OCI-LY1 (cell line): ENCODE data around the gene TUBGCP2.
"Not testable (repeated sequence)": the region's sequence is repeated elsewhere in the genome, so short reads cannot be mapped to it uniquely, and the experiment has no call there.

Experiments
- H2AFZ ChIP-seq: fragments of 200-600 bp; sonication (generic), shearing (Covaris generic); 2 replicates; pipeline ENCODE4 v1.6.0; 2014; ENCODE audit warnings: antibody characterized with exemption, mild to moderate bottlenecking, low read length
- H3F3A ChIP-seq: fragments of 200-600 bp; sonication (generic), shearing (Covaris generic); 2 replicates; pipeline ENCODE4 v1.6.0; 2014; ENCODE audit warnings: mild to moderate bottlenecking, antibody characterized with exemption, low read length, moderate library complexity; ENCODE audit not compliant: insufficient read depth
- H3K27ac ChIP-seq: fragments of 200-600 bp; sonication (generic); 2 replicates; pipeline ENCODE4 v1.5.1; 2014; ENCODE audit warnings: low read length, mixed run types, mild to moderate bottlenecking, low read depth; ENCODE audit not compliant: poor library complexity, severe bottlenecking
- H3K27me3 ChIP-seq: fragments of 200-600 bp; sonication (generic); 2 replicates; pipeline ENCODE4 v1.6.0; 2014; ENCODE audit warnings: antibody characterized with exemption, mild to moderate bottlenecking, low read length, moderate library complexity; ENCODE audit not compliant: insufficient read depth
- H3K36me3 ChIP-seq: fragments of 200-600 bp; sonication (generic); 2 replicates; pipeline ENCODE4 v1.6.1; 2014; ENCODE audit warnings: mild to moderate bottlenecking, antibody characterized with exemption, low read length, moderate library complexity, mixed read lengths; ENCODE audit not compliant: insufficient read depth
- H3K4me1 ChIP-seq: fragments of 200-600 bp; sonication (generic); 2 replicates; pipeline ENCODE4 v1.5.1; 2014; ENCODE audit warnings: mild to moderate bottlenecking, low read length, moderate library complexity; ENCODE audit not compliant: insufficient read depth, severe bottlenecking
- H3K4me2 ChIP-seq: fragments of 200-600 bp; sonication (generic), shearing (Covaris generic); 2 replicates; pipeline ENCODE4 v1.6.1; 2014; ENCODE audit warnings: low read length
- H3K4me3 ChIP-seq: fragments of 200-600 bp; sonication (generic); 2 replicates; pipeline ENCODE4 v1.5.1; 2014; ENCODE audit warnings: low read length, low read depth, mild to moderate bottlenecking, mixed read lengths; ENCODE audit not compliant: poor library complexity, severe bottlenecking
- H3K79me2 ChIP-seq: fragments of 200-600 bp; shearing (Covaris generic); 2 replicates; pipeline ENCODE4 v1.6.1; 2016; ENCODE audit warnings: mixed run types, low read length, mixed read lengths; ENCODE audit not compliant: insufficient read depth
- H3K9ac ChIP-seq: fragments of 200-600 bp; sonication (generic), shearing (Covaris generic); 2 replicates; pipeline ENCODE4 v1.6.1; 2014; ENCODE audit warnings: mild to moderate bottlenecking, low read length, mixed read lengths
- H3K9me2 ChIP-seq: fragments of 200-600 bp; sonication (generic), shearing (Covaris generic); 2 replicates; pipeline ENCODE4 v1.6.1; 2014; ENCODE audit warnings: low read depth, mild to moderate bottlenecking, low read length, mixed read lengths
- H3K9me3 ChIP-seq: fragments of 200-600 bp; shearing (Covaris generic); 2 replicates; pipeline ENCODE4 v1.6.1; 2014; ENCODE audit warnings: low read length, mixed read lengths
- H4K20me1 ChIP-seq: fragments of 200-600 bp; sonication (generic), shearing (Covaris generic); 2 replicates; pipeline ENCODE4 v1.6.0; 2016; ENCODE audit warnings: mild to moderate bottlenecking, low read length; ENCODE audit not compliant: insufficient read depth
- EZH2 ChIP-seq: fragments of 200-600 bp; sonication (generic), shearing (Covaris generic); IDR thresholded peaks from 2 replicates; pipeline ENCODE4 v1.8.0; 2017; ENCODE audit warnings: borderline replicate concordance, mixed run types, mild to moderate bottlenecking, antibody characterized with exemption, low read length, moderate library complexity, mixed read lengths
- TF ChIP-seq, protein P1 (sequence below): fragments of 200-600 bp; sonication (generic), shearing (Covaris generic); IDR thresholded peaks from 2 replicates; pipeline ENCODE4 v1.5.1; 2017; ENCODE audit warnings: mild to moderate bottlenecking, antibody characterized with exemption, low read length, moderate library complexity, mixed read lengths

TUBGCP2 gene

DNA sequence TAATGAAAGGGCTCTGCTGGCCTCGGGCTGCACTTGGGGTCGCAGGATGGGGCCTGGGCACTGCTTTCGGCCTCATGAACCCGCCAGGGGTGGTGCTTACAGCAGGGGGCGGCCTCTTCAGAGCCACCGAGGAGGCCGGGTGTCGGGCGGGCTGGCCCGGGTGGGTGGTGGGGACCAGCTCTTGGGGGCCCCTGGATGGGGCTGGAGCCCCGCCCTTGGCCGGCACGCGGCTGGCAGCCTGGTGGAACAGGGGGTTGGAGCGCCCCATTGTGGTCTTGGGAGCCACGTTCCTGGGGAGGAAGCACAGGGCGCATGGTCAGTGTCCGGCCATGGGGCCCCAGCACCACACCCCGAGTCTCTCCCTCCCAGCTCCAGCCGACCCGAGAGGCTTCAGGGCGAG lies 40.8 kb downstream of the TUBGCP2 start:
- Histone ChIP-seq H3F3A (no peaks in the 10 kb centered on the region), H4K20me1 (no peaks in the 10 kb centered on the region), H3K4me3 (no peak overlapping the region), H2AFZ (no peak overlapping the region), H3K27me3 (peaks cover 8% of the 10 kb centered on the region; the same call in 1 of the 2 replicates), H3K36me3 (no peaks in the 10 kb centered on the region), H3K9me2 (no peaks in the 10 kb centered on the region), H3K27ac (no peak overlapping the region), H3K4me1 (no peaks in the 10 kb centered on the region), H3K9me3 (no peaks in the 10 kb centered on the region), H3K9ac (no peak overlapping the region), H3K79me2 (no peaks in the 10 kb centered on the region), H3K4me2 (no peak overlapping the region)
- TF ChIP-seq EZH2: no peak
- TF ChIP-seq, protein P1, sequence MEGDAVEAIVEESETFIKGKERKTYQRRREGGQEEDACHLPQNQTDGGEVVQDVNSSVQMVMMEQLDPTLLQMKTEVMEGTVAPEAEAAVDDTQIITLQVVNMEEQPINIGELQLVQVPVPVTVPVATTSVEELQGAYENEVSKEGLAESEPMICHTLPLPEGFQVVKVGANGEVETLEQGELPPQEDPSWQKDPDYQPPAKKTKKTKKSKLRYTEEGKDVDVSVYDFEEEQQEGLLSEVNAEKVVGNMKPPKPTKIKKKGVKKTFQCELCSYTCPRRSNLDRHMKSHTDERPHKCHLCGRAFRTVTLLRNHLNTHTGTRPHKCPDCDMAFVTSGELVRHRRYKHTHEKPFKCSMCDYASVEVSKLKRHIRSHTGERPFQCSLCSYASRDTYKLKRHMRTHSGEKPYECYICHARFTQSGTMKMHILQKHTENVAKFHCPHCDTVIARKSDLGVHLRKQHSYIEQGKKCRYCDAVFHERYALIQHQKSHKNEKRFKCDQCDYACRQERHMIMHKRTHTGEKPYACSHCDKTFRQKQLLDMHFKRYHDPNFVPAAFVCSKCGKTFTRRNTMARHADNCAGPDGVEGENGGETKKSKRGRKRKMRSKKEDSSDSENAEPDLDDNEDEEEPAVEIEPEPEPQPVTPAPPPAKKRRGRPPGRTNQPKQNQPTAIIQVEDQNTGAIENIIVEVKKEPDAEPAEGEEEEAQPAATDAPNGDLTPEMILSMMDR: no peak

DNA sequence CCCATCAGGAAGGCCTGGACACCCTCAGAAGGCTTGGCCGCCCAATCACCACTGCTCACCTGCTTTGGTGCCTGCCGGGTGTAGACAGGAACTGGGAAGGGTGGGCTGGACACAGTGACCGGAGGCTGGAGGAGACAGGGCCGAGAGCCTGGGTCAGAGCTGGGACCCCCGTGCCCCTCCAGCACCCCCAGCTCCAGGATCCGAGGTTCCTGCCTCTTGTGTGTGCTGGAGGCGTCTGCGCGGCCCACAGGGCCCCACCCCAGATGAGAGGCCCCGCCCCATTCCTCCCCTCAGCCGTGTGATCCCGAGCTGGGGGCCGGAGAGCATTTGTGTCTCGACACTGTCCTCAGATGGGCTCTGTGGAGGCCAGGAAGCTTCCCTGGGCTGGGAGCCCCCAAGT lies 41.4 kb downstream of the TUBGCP2 start:
- peaks cover under 1% of the 10 kb centered on the region for H3K4me1 ChIP-seq
- no peaks in the 10 kb centered on the region for H4K20me1 ChIP-seq
- no peaks in the 10 kb centered on the region for H3K9me2 ChIP-seq
- H3K36me3 ChIP-seq: no peaks in the 10 kb centered on the region
- H3K9ac ChIP-seq: no peak overlapping the region
- no peaks in the 10 kb centered on the region for H3F3A ChIP-seq
- H3K27ac ChIP-seq: no peak overlapping the region
- no peaks in the 10 kb centered on the region for H3K9me3 ChIP-seq
- TF ChIP-seq, protein P1: no peak
- no peak for TF ChIP-seq EZH2
- no peak overlapping the region for H3K4me2 ChIP-seq
- H3K4me3 ChIP-seq: no peak overlapping the region
- H3K27me3 ChIP-seq: peaks cover 12% of the 10 kb centered on the region
- no peak overlapping the region for H2AFZ ChIP-seq
- H3K79me2 ChIP-seq: no peaks in the 10 kb centered on the region

DNA sequence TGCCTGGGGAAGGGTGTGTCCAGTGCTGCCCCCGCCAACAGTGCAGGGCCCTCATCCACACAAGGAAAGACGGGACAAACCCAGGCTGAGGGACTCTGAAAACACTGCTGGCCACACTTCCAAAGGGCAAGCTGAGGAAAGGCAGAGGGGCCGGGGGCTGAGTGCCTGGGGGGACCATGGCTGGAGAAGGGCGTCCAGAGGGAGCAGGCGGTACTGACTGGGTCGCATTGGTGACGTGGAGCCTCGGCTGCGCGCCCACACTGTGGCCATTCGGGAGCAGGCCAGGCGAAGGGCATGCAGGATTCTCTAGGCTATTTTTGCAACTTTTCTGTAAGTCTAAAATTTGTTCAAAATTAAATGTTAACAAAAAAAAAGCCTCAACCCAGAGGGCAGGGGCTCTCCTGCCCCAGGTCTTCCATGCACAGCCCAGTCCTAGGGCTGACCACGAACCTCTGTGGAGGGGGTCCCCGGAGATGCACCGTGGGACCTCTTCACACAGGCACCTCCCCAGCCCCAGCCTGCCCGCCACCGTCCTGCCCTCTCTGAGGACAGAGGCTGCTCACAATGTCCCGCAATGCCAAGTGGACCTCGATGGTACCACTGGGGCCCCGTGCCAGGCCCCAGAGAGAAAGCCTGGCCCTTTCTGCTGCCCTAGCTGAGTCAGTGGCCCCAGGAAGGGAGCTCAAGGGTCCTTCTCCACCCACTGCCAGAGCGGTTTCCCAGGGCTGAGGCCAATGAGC lies 42.4 kb downstream of the TUBGCP2 start:
- H2AFZ ChIP-seq: no peak overlapping the region

DNA sequence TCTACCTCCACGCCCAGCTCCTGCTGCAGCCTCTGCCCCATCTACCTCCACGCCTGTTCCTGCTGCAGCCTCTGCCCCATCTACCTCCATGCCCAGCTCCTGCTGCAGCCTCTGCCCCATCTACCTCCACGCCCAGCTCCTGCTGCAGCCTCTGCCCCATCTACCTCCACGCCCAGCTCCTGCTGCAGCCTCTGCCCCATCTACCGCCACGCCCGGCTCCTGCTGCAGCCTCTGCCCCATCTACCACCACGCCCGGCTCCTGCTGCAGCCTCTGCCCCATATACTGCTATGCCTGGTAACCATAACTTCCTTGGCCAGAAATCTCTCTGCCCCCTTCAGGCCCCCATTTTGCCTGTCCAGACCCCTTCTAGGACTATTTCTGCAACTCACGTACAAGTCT lies 43.6 kb downstream of the TUBGCP2 start:
- not testable (repeated sequence) for H3K9ac ChIP-seq, H3K27ac ChIP-seq, H3F3A ChIP-seq

More for the DNA sequence above, 42.4 kb downstream of the TUBGCP2 start:
- Histone ChIP-seq H3K9ac (no peak overlapping the region), H3K4me1 (peaks cover 5% of the 10 kb centered on the region), H3K36me3 (no peaks in the 10 kb centered on the region), H3K4me2 (no peak overlapping the region), H4K20me1 (no peaks in the 10 kb centered on the region), H3F3A (no peaks in the 10 kb centered on the region), H3K79me2 (no peaks in the 10 kb centered on the region), H3K9me2 (no peaks in the 10 kb centered on the region), H3K27me3 (peaks cover 12% of the 10 kb centered on the region), H3K27ac (no peak overlapping the region), H3K4me3 (no peak overlapping the region), H3K9me3 (no peaks in the 10 kb centered on the region)
- TF ChIP-seq EZH2: no peak
- TF ChIP-seq, protein P1: no peak

More for the DNA sequence above, 43.6 kb downstream of the TUBGCP2 start:
- not testable (repeated sequence) for H4K20me1 ChIP-seq, H2AFZ ChIP-seq, H3K4me3 ChIP-seq, H3K79me2 ChIP-seq, H3K36me3 ChIP-seq, H3K4me1 ChIP-seq, H3K9me3 ChIP-seq, H3K4me2 ChIP-seq, H3K9me2 ChIP-seq
- H3K27me3 ChIP-seq: peaks cover 12% of the 10 kb centered on the region
